HUDEP-2 (cell line): ENCODE results near the gene NT5DC2.
A peak's percentile ranks its signal among the peaks of the same experiment; 100 is the strongest.
"Not testable (repeated sequence)": the region's sequence is repeated elsewhere in the genome, so short reads cannot be mapped to it uniquely, and the experiment has no call there.

Experiments used
- DNase-seq, 76 experiments: peaks; one replicate each; lab custom pipeline; 2025; ENCODE audit not compliant: unreplicated experiment in 76 of 76; lab: John Stamatoyannopoulos, UW

The NT5DC2 gene

GRCh38 chr3:52537726-52538421 is 4.2 kb upstream of the NT5DC2 start:
- no peak for DNase-seq

- peak in 30 of 76 experiments; percentile 21 to 80 (median 56) for DNase-seq
These were observed 3.5 kb upstream of the NT5DC2 start for GRCh38 chr3:52537165-52537620.

GRCh38 chr3:52536369-52537164 is 2.9 kb upstream of the NT5DC2 start, which contains the start of gene UQCC5:
UQCC5 (plus strand) TSS chr3:52536605; CDS start chr3:52536756, 151 bp downstream.
- peak in 75 of 76 experiments; percentile 76 to 99 (median 96) for DNase-seq

GRCh38 chr3:52536112-52536368 is 2.4 kb upstream of the NT5DC2 start:
- DNase-seq: no peak

- no peak for DNase-seq
These were observed 1.9 kb upstream of the NT5DC2 start for GRCh38 chr3:52535411-52536111.

GRCh38 chr3:52534281-52535183 is 875 bp upstream of the NT5DC2 start:
- DNase-seq: no peak

- DNase-seq: peak in 24 of 76 experiments; percentile 7 to 64 (median 27)
These were observed 627 bp downstream of the NT5DC2 start for GRCh38 chr3:52532838-52533622.

- peak in 68 of 76 experiments; percentile 4 to 73 (median 50) for DNase-seq
These were observed 1.2 kb downstream of the NT5DC2 start for GRCh38 chr3:52532517-52532837.

- no peak for DNase-seq
These were observed 1.7 kb downstream of the NT5DC2 start for GRCh38 chr3:52531860-52532516.

GRCh38 chr3:52530918-52531826 is 2.5 kb downstream of the NT5DC2 start:
- DNase-seq: no peak

- DNase-seq: no peak
These were observed 4.0 kb downstream of the NT5DC2 start for GRCh38 chr3:52529376-52530333.

- DNase-seq: no peak
These were observed 4.9 kb downstream of the NT5DC2 start for GRCh38 chr3:52528586-52529375.

GRCh38 chr3:52527732-52528585 is 5.7 kb downstream of the NT5DC2 start:
- no peak for DNase-seq

GRCh38 chr3:52527039-52527731 is 6.5 kb downstream of the NT5DC2 start:
- DNase-seq: no peak

- DNase-seq: not testable (repeated sequence)
These were observed 7.0 kb downstream of the NT5DC2 start for GRCh38 chr3:52526671-52527038.
